Erythroblast (primary cell): Measurements from ENCODE around the gene TOLLIP.

Experiments
- GATA1 ChIP-seq: IDR thresholded peaks from 2 replicates; pipeline ENCODE4 v1.6.1; 2011; ENCODE audit warnings: low read depth, mild to moderate bottlenecking, control low read depth, low read length, moderate library complexity
- POLR2A ChIP-seq: IDR thresholded peaks from 2 replicates; pipeline ENCODE4 v1.6.1; 2011; ENCODE audit warnings: mild to moderate bottlenecking, low read length

- TF ChIP-seq POLR2A (no peak), GATA1 (no peak)
These were observed 78.7 kb downstream of the TOLLIP start for GRCh38 chr11:1230456-1231395.
